Measurements from ENCODE around the gene HOXA7. TPM values are rescaled to one million over a fixed set of nuclear protein-coding genes. Genes with fewer than 3 reads are reported as not detected.
A peak's percentile ranks its signal among the peaks of the same experiment; 100 is the strongest.

Gene HOXA7
- total RNA-seq, 1 donor from 2014 or later = not detected

- DNase-seq (ENCODE audit: low spot score) (no peak), ATAC-seq (peak; percentile 15)
These were observed 6.5 kb downstream of the HOXA7 start for GRCh38 chr7:27149842-27150567.

DNA sequence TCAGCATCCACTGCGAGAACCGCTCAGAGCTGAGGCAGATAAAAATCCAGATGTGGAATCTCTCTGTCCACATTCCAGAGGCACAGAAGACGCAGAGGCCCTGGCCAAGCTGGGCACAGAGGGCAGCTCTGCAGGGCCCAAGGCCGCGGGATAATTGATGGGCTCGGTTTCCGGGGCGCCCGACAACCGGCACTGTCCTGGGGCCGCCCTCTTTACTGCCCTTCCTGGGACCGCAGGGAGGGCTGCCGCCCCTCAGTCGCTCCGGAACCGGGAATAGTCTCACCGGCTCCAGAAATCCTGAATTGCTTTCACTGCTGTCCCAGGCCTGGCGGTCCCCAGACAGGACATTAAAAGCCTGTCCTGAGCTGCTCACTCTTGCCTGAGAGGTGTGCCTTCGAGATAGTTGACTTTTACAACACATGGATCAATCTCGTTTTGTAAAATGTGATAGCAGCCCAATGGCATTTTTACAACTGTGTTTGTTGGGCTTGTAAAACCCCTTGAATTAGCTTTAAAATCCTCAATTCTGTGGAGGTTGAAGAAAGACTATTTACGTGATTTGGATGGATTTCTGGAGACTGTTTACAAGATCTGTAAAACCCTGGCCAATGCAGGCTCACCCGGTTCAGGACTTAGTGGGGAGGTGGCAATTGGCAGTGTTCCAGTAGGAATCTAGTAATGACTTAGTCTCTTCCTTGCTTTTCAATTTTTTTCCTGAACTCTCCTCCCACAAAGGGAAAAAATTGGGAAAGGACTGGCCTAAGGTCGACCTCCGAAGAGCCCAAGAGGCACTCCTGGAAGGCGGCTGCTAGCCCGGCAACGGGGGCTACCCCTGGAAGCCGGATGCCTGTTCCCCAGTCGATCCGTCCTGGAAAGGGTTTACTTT is 7.5 kb downstream of the HOXA7 start:
- DNase-seq (ENCODE audit: low spot score) = peak; percentile 39
- ATAC-seq = no peak

GRCh38 chr7:27148031-27148755 is 8.3 kb downstream of the HOXA7 start:
- peak; percentile 33 for DNase-seq (ENCODE audit: low spot score)
- no peak for ATAC-seq

DNA sequence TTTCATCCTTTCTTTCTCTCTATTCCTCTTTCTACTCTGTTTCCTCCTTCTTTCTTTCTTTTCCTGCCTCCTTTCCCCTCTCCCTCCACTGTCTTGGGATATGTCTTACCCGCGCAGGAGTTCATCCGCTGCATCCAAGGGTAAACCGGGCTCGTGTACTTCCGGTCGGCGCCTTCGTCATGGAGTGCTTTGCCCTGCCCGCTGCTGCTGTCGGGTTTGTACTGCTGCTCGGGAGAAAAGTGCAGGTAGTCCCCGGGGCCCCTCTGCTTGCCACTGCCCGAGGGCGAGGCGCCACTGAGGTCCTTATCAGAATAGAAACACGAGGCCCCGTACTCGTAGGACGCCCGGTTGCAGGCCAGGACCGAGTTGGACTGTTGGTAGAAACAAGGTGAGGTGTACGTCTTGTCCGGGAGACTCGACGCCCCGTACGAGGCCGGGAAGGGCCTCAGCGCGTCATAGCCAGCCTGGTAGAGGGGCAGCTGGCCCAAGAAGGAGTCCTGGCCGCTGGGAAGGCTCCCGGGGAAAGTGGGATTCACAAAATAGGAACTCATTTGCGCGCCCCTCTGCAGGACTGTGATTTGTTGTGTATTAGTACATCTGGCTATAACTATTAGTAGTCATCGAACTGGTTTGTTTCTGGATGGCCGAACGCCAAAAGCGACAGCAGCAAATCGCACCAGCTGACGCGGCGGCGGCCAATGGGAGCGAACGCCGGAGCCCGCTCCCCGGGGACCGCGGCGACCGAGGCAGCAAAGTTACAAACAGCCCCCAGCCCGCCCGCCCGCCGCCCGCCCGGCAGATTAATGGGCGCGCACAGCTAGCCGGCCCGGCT is 9.1 kb downstream of the HOXA7 start, which contains the start of gene HOXA6:
Gene HOXA6, minus strand, starts transcription at position 576 of the 832 bp plus-strand sequence. Its CDS starts 25 bp downstream, at position 551.
- peak; percentile 43 for DNase-seq (ENCODE audit: low spot score)
- ATAC-seq = no peak

- DNase-seq (ENCODE audit: low spot score) = peak; percentile 11
These were observed 9.8 kb downstream of the HOXA7 start for GRCh38 chr7:27146491-27147198.

GRCh38 chr7:27145914-27146412 is 10.5 kb downstream of the HOXA7 start:
- ATAC-seq (no peak), DNase-seq (ENCODE audit: low spot score) (no peak)

More at GRCh38 chr7:27146491-27147198, 9.8 kb downstream of the HOXA7 start:
- no peak for ATAC-seq

- ATAC-seq (no peak), DNase-seq (ENCODE audit: low spot score) (peak; percentile 32)
These were observed 11.1 kb downstream of the HOXA7 start for GRCh38 chr7:27145165-27145913.

DNA sequence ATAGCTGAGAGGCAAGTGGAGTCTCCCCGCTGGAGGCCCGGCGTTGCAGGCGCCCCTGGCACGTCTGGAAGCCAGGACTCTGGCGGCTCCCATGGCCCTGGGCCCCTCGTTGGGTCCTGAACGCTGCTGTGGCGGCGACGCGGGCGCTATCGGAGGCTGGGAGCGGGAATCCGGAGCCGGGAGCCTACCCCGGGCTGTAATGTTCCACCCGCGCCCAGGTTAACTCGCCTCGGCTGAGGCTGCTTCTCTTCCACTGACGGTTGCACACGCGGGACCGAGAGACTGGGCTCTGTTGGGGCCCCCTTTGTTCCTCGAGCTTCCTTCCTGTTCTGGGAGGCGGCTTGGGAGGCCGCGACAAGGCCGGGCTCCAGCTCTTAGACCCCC is 11.7 kb downstream of the HOXA7 start:
- DNase-seq (ENCODE audit: low spot score) (peak; percentile 38), ATAC-seq (no peak)

DNA sequence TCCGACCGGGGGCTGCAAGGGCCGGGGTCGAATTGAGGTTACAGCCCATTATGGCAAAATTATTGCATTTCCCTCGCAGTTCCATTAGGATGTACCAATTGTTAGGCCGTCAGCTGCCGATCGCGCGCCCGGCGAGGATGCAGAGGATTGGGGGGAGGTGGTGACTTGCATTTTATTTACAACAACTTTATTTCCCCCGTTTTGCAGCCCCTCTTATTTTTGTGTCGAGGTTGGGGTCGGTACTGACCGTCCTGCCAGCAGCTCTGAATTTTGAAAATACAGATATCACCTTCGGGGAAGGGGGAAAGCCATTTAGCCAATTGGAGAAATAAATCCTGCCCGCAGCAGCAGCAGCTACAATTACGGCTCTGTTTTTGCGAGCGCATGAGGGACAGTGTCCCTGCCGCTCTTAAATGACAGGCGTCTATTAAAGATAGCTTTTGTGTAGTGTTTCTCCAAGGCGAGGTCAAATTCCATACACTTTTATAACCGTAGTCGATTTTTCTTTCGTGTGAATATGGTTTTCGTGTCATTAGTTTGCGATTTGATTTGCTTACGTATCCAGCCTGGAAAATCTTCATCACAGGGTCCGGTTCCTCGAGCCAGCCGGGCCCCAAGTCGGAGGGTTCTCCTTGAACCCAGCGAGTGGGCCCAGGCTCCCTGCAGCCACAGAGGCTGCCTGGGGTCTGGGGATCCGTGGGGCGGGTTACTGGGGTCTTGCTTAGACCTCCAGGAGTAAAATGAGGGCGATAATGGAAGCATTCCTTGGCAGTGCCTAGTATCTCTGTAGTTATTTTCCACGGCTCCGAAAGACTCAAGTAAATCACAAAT is 12.3 kb downstream of the HOXA7 start:
- ATAC-seq (no peak), DNase-seq (ENCODE audit: low spot score) (peak; percentile 6)

DNA sequence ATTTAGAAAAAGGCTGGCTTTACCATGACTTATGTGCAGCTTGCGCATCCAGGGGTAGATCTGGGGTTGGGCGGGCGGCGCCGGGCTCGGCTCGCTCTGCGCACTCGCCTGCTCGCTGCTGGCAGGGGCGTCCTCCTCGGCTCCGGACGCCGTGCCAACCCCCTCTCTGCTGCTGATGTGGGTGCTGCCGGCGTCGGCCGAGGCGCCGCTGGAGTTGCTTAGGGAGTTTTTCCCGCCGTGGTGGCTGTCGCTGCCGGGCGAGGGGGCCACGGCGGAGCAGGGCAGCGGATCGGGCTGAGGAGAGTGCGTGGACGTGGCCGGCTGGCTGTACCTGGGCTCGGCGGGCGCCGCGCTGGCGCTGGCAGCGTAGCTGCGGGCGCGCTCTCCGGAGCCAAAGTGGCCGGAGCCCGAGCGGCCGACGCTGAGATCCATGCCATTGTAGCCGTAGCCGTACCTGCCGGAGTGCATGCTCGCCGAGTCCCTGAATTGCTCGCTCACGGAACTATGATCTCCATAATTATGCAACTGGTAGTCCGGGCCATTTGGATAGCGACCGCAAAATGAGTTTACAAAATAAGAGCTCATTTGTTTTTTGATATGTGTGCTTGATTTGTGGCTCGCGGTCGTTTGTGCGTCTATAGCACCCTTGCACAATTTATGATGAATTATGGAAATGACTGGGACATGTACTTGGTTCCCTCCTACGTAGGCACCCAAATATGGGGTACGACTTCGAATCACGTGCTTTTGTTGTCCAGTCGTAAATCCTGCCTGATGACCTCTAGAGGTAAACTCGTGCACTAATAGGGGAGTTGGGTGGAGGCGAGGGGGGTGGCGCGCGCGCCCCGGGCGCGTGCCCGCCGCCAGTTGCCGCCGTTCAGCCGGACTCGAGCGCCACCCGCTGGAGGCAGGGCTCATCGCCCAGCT is 13.2 kb downstream of the HOXA7 start, which contains the start of gene HOXA5:
Gene HOXA5, minus strand, starts transcription at position 659 of the 927 bp plus-strand sequence. Its CDS starts 74 bp downstream, at position 585.
- DNase-seq (ENCODE audit: low spot score) = peak; percentile 47
- peak; percentile 67 for ATAC-seq

DNA sequence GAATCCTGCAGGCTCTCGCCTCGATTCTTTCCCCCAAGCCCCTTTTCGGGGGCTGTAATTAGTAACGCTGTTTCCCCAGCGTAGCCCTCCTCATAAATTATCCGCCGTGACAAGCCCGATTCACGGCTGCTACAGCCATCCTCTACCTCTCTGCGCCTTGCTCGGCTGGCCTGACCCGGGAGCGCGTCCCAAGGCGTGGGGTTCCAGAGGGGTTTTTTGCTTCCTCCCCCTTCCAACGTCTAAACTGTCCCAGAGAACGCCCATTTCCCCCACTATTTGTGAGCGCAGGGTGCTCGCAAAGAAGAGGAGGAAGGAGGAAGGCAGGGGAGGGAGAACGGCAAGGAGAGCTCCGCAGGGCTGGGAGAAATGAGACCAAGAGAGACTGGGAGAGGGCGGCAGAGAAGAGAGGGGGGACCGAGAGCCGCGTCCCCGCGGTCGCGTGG is 13.9 kb downstream of the HOXA7 start:
- peak; percentile 40 for DNase-seq (ENCODE audit: low spot score)
- no peak for ATAC-seq

DNA sequence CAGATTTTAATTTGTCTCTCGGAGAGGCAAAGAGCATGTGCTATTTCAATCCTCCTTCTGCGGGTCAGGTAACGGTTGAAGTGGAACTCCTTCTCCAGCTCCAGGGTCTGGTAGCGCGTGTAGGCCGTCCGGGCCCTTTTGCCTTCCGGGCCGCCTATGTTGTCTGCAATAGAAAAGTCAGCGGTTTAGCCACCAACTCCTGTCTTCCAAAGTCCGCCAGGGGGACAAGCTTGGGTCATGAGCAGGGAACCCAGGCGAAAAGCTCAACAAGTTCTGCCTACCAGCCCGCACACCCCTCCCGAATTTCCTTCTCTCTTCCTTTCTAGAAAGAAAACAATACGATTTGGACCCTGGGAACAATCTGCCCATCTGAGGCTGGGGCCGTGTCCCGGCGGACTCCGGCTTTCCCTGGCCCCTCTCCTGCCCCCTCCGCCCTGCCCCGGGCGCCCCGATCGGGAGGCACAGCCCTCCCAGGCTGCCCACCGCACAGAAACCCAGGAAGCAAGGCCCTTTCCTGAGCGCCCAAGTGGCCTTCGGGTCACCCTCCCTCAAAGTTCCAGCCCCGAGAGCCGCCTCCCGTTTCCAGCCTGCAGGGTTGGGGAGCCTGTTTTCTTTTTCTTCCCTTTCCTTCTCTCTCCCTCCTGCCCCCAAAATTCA is 14.4 kb downstream of the HOXA7 start:
- peak; percentile 23 for ATAC-seq
- peak; percentile 39 for DNase-seq (ENCODE audit: low spot score)

GRCh38 chr7:27141137-27141922 is 15.1 kb downstream of the HOXA7 start:
- ATAC-seq (no peak), DNase-seq (ENCODE audit: low spot score) (no peak)

- DNase-seq (ENCODE audit: low spot score) (no peak), ATAC-seq (no peak)
These were observed 16.2 kb downstream of the HOXA7 start for GRCh38 chr7:27140126-27140857.
